T-cell (primary cell): ENCODE data around the gene FAM177B. TPM values are rescaled to one million over a fixed set of nuclear protein-coding genes. Genes with fewer than 3 reads are reported as not detected.

Experiments
- ATAC-seq, 4 experiments: fragments of 200-7000 bp in 3 of 4; fragments of 150-1000 bp in 1 of 4; cut with Tn5 transposase; replicated peaks in 1 of 4; 1 replicate in 3 of 4; 2 replicates in 1 of 4; pipeline ENCODE4 v1.10.0; 2021; ENCODE audit warnings: moderate library complexity in 3 of 4, mild to moderate bottlenecking in 2 of 4, moderate number of reproducible peaks in 1 of 4
- CTCF ChIA-PET, 2 donors: fragments of 300-600 bp; sonication (Branson Sonifier 250); formaldehyde crosslinking; loops; one replicate each; lab custom pipeline; 2022; ENCODE audit warnings: antibody characterized with exemption in 2 of 2; lab: Charles Lee
- POLR2A ChIA-PET, 2 donors: fragments of 300-600 bp; sonication (Branson Sonifier 250); formaldehyde crosslinking; loops; one replicate each; lab custom pipeline; 2022; ENCODE audit warnings: antibody characterized with exemption in 2 of 2; lab: Charles Lee
- DNase-seq, 35 experiments: peaks; one replicate each; pipeline versions ENCODE4 v3.0.0 to v3.0.0-alpha.2; 2013 to 2023
- H3K27ac ChIP-seq: one replicate; pipeline ENCODE4 v1.5.1; 2013; ENCODE audit warnings: low read length
- H3K27me3 ChIP-seq, 2 experiments: replicated peaks in 1 of 2; 1 replicate in 1 of 2; 2 replicates in 1 of 2; pipeline versions ENCODE4 v1.6.1 to v1.7.0; 2013; ENCODE audit warnings: low read length in 1 of 2, mixed read lengths in 1 of 2; ENCODE audit not compliant: control insufficient read depth in 2 of 2, insufficient read depth in 2 of 2; ENCODE audit errors: extremely low read depth in 1 of 2
- H3K36me3 ChIP-seq, 2 donors: 1 replicate in 1 of 2; 2 replicates in 1 of 2; pipeline versions ENCODE4 v1.6.1 to v1.7.0; 2013; ENCODE audit warnings: low read length in 1 of 2; ENCODE audit not compliant: control insufficient read depth in 2 of 2, insufficient read depth in 1 of 2; ENCODE audit errors: extremely low read depth in 1 of 2
- H3K4me1 ChIP-seq, 2 experiments: 1 replicate in 1 of 2; 2 replicates in 1 of 2; pipeline versions ENCODE4 v1.6.1 to v1.7.0; 2013; ENCODE audit warnings: low read length in 2 of 2, mixed read lengths in 1 of 2; ENCODE audit not compliant: insufficient read depth in 2 of 2, control insufficient read depth in 1 of 2; ENCODE audit errors: extremely low read depth in 1 of 2
- H3K4me3 ChIP-seq, 2 donors: 1 replicate in 1 of 2; 2 replicates in 1 of 2; pipeline versions ENCODE4 v1.5.1 to v1.7.0; 2013; ENCODE audit warnings: mild to moderate bottlenecking in 2 of 2, low read length in 1 of 2, moderate library complexity in 1 of 2; ENCODE audit not compliant: control insufficient read depth in 1 of 2; ENCODE audit errors: extremely low read depth in 1 of 2
- H3K9me3 ChIP-seq: 2 replicates; pipeline ENCODE4 v1.7.0; 2013
- H3K27ac Mint-ChIP-seq, 2 donors: one replicate each; pipeline ENCODE4 v1.8.0; 2020 to 2021; ENCODE audit warnings: mild to moderate bottlenecking in 2 of 2, mixed read lengths in 2 of 2
- H3K27me3 Mint-ChIP-seq, 2 donors: one replicate each; pipeline ENCODE4 v1.8.0; 2021 to 2022; ENCODE audit warnings: mixed read lengths in 2 of 2
- H3K36me3 Mint-ChIP-seq: one replicate; pipeline ENCODE4 v1.8.0; 2021; ENCODE audit warnings: mixed read lengths
- H3K4me1 Mint-ChIP-seq, 3 donors: one replicate each; pipeline ENCODE4 v1.8.0; 2020 to 2022; ENCODE audit warnings: mixed read lengths in 3 of 3, mild to moderate bottlenecking in 1 of 3
- H3K4me3 Mint-ChIP-seq, 3 donors: one replicate each; pipeline ENCODE4 v1.8.0; 2020 to 2022; ENCODE audit warnings: mild to moderate bottlenecking in 3 of 3, mixed read lengths in 3 of 3, moderate library complexity in 3 of 3
- H3K9me3 Mint-ChIP-seq, 3 donors: one replicate each; pipeline ENCODE4 v1.8.0; 2020 to 2022; ENCODE audit warnings: mixed read lengths in 3 of 3
- WGBS: methylation state at CpG from one replicate; pipeline ENCODE4 v1.1.5; 2013; ENCODE audit warnings: missing lambda C conversion rate; ENCODE audit not compliant: insufficient coverage; 5-methylcytosine and 5-hydroxymethylcytosine counted together
- total RNA-seq, 35 experiments: library from RNA in 6 of 35; stranded (reverse) in 6 of 35; fragments of 120-200 nt in 1 of 35; gene quantifications; one replicate each; pipeline versions ENCODE4 v1.2.1 to v1.2.4 and lab custom pipeline; 2013 to 2026

FAM177B gene
- total RNA-seq, 5 donors from 2014 or later (not counting 1 experiment from before 2014, with no cell fraction given) = 0.58 to 3.3 (median 0.60) TPM

DNA sequence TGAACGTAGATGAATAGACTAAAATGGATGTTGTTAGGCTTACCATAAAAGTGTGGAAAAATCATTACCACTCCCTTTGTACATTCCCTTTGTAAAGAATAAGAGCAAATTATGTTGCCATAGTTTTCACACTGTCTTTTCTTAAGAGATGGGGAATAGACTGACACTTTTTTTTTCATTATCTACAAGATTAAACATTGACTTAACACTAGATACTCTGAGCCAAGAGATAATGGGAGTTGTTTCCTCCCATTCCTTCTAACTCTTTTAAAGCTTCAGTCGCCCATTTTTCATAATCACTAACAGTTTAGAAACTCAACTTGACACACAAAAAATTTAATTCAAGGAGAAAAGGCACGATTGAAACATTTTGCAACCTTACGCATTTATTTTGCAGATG, 34.8 kb upstream of the FAM177B start:
- H3K36me3 ChIP-seq = peaks cover 0 to 29% of the 10 kb centered on the region in 2 donors
- no peak for DNase-seq
- Mint-ChIP-seq H3K27ac (no peak overlapping the region), H3K27me3 (no peaks in the 10 kb centered on the region), H3K36me3 (peaks cover 49% of the 10 kb centered on the region), H3K4me1 (peaks cover 45 to 51% (median 47%) of the 10 kb centered on the region in 3 donors), H3K4me3 (no peak overlapping the region), H3K9me3 (peaks cover 0 to 7% (median 0%) of the 10 kb centered on the region in 3 donors)
- H3K4me3 ChIP-seq = no peak overlapping the region
- no peak overlapping the region for H3K27ac ChIP-seq
- H3K9me3 ChIP-seq = no peaks in the 10 kb centered on the region
- WGBS = 92% methylated on average over 2 of the region's 4 CpGs
- ChIA-PET CTCF (no interaction called here), POLR2A (no interaction called here)
- H3K27me3 ChIP-seq = no peaks in the 10 kb centered on the region
- ATAC-seq = no peak
- H3K4me1 ChIP-seq = peaks cover 0 to 4% of the 10 kb centered on the region in 2 experiments

DNA sequence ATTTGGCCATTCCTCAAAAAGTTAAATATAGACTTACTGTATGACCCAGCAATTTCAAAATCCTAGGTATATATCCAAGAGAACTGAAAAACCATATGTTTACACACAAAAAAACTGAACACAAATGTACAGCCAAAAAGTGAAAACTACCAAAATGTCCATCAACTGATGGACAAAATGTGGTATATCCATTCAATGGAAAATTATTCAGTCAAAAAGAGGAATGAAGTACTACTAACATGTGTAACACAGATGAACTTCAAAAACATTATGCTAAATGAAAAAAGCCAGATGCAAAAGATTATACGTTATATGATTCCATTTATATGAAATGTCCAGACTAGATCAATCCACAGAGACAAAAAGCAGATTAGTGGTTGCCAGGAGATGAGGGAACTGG, 32.7 kb upstream of the FAM177B start:
- Histone ChIP-seq H3K9me3 (no peaks in the 10 kb centered on the region), H3K27me3 (no peaks in the 10 kb centered on the region), H3K27ac (no peak overlapping the region), H3K4me1 (peaks cover 0 to 4% of the 10 kb centered on the region in 2 experiments), H3K36me3 (peaks cover 0 to 28% of the 10 kb centered on the region in 2 donors), H3K4me3 (no peak overlapping the region)
- ChIA-PET POLR2A (no interaction called here), CTCF (interaction anchor here in 1 of 2 donors (0.6 kb wide), 1 partner anchor 58 kb away, joined by 4 read pairs; no protein-coding TSS in a partner anchor)
- WGBS = no CpG with 5 or more reads among the region's 1 CpG
- Mint-ChIP-seq H3K4me1 (peaks cover 48 to 60% (median 56%) of the 10 kb centered on the region in 3 donors), H3K27me3 (no peaks in the 10 kb centered on the region), H3K4me3 (no peak overlapping the region), H3K9me3 (peaks cover 0 to 7% (median 0%) of the 10 kb centered on the region in 3 donors), H3K36me3 (peaks cover 53% of the 10 kb centered on the region), H3K27ac (no peak overlapping the region)
- no peak for ATAC-seq
- no peak for DNase-seq

DNA sequence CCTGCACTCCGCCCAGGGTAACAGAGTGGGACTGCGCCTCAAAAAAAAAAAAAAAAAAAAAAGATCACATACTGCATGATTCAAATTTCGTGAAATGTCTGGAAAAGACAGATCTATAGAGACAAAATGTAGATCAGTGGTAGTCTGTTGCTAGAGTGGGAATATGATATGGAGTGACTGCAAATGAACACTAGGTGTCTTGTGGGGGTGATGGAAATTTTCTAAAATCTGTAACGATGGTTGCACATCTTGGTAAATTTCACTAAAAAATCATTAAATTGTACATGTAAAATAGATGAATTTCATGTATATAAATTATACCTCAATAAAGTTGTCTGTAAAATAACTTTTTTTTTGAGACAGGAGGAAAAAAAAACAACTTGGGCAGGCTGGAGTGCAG, 30.2 kb upstream of the FAM177B start:
- POLR2A ChIA-PET = no interaction called here
- Mint-ChIP-seq H3K27me3 (no peaks in the 10 kb centered on the region), H3K4me3 (no peak overlapping the region), H3K36me3 (peaks cover 55% of the 10 kb centered on the region), H3K27ac (no peak overlapping the region), H3K4me1 (peaks cover 71 to 75% (median 74%) of the 10 kb centered on the region in 3 donors), H3K9me3 (peaks cover 0 to 7% (median 0%) of the 10 kb centered on the region in 3 donors)
- no peak overlapping the region for H3K27ac ChIP-seq
- peaks cover 6 to 13% of the 10 kb centered on the region in 2 experiments for H3K4me1 ChIP-seq
- H3K27me3 ChIP-seq = no peaks in the 10 kb centered on the region
- H3K4me3 ChIP-seq = no peak overlapping the region
- no peak for ATAC-seq
- no CpG with 5 or more reads among the region's 4 CpGs for whole genome bisulfite sequencing
- peak in 1 of 35 experiments; percentile 8 for DNase-seq
- CTCF ChIA-PET = interaction anchor here in 1 of 2 donors (0.7 kb wide), 1 partner anchor 233 kb away, joined by 5 read pairs; no protein-coding TSS in a partner anchor
- no peaks in the 10 kb centered on the region for H3K9me3 ChIP-seq
- peaks cover 0 to 12% of the 10 kb centered on the region in 2 donors for H3K36me3 ChIP-seq

DNA sequence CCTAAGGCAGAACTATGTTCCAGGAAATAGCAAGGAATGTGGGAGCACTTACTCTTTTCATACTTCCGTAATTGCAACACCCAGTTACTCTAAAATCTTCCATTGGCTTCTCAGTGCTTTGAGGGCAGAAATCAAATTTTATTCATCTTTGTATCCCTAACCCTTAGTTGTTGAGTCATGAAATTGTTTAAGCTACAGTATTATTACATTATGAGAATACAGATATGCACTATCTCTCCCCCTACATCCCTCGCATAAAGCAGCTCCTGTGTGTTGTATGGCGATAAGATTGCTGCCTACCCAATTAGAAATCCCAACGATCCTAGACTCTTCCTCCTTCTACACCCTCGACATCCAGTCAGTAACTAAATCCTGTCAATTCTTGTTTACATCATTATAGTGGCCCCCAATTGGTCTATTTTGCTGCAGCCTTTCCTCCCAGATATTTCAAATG, 27.3 kb upstream of the FAM177B start:
- H3K36me3 Mint-ChIP-seq = peaks cover 32% of the 10 kb centered on the region
- POLR2A ChIA-PET = interaction anchor here in 1 of 2 donors (0.9 kb wide), 1 partner anchor 52 kb away, joined by 4 read pairs; no protein-coding TSS in a partner anchor

DNA sequence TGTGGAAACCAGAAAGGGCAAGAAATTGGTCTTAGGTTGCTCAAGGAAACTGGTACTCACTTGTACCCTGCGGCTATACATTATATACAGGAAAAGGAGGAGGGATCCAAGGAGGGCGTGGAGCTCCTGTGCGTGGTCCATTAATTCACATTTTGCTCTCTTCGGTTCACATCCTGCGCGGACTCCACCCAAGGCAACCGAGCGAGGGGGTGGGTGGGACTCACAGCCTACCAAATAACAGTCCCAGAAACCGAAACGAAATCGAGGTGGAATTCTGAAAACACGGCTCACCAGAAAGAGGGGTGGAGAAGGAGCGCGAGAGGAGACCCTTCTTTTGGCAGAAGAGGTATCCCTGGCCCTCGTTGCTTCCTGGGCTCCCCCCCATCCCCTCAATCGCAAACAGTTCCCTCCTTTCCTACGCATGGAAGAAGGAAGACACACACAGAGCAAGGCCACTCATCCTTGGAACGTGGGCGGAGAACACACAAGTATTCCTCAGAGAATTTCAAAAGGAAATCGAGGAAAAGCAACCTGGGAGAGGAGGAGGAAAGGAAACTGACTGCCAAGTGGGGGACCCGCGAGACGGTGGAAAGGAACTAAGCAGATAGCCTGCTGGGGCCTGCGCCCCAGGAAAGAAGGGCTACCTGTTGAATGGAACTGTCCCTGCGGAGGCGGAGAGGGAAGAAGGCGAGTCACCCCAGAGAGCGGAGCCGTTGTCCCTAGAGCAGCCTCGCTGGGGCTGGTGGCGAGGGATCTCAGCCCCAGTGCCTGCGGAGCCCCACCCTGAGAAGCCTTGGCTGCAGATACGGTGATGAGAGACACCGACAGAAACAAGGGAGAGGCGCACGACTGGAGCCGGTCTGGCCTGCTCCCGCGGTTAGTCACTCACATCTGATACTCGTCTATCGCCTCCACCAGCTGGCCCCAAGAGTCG, 25.4 kb upstream of the FAM177B start:
- H3K4me1 ChIP-seq = peaks cover 11 to 16% of the 10 kb centered on the region in 2 experiments

More for the DNA sequence above, 27.3 kb upstream of the FAM177B start:
- Histone ChIP-seq H3K4me3 (no peak overlapping the region), H3K4me1 (peaks cover 14 to 16% of the 10 kb centered on the region in 2 experiments), H3K36me3 (no peaks in the 10 kb centered on the region), H3K27ac (no peak overlapping the region), H3K27me3 (no peaks in the 10 kb centered on the region), H3K9me3 (no peaks in the 10 kb centered on the region)
- ATAC-seq (no peak), DNase-seq (no peak)
- WGBS = no CpG with 5 or more reads among the region's 5 CpGs
- Mint-ChIP-seq H3K9me3 (no peaks in the 10 kb centered on the region), H3K27me3 (no peaks in the 10 kb centered on the region), H3K4me1 (peaks cover 69 to 70% (median 70%) of the 10 kb centered on the region in 3 donors), H3K27ac (peak overlapping the region in 1 of 2 donors; percentile 48), H3K4me3 (peak overlapping the region; percentile 93 to 99 (median 96))
- CTCF ChIA-PET = no interaction called here

More for the DNA sequence above, 25.4 kb upstream of the FAM177B start:
- ChIA-PET POLR2A (interaction anchor here (0.6 to 1.9 kb wide), 7 partner anchors 47 to 122 kb away, joined by 3 to 9 read pairs (median 4); partner anchors contain the start of gene TAF1A (in 2 of the 2)), CTCF (interaction anchor here in 1 of 2 donors (1.1 to 2.6 kb wide), 3 partner anchors 57 to 91 kb away, joined by 3 to 17 read pairs (median 15); no protein-coding TSS in a partner anchor)
- Mint-ChIP-seq H3K9me3 (no peaks in the 10 kb centered on the region), H3K4me3 (peak overlapping the region; percentile 93 to 99 (median 96)), H3K36me3 (peaks cover 23% of the 10 kb centered on the region), H3K27ac (peak overlapping the region; percentile 99 to 100), H3K27me3 (no peaks in the 10 kb centered on the region), H3K4me1 (peaks cover 57 to 61% (median 59%) of the 10 kb centered on the region in 3 donors)
- ATAC-seq = peak; percentile 21 to 27 (median 24)
- H3K36me3 ChIP-seq = peaks cover 0 to 9% of the 10 kb centered on the region in 2 donors
- H3K9me3 ChIP-seq = no peaks in the 10 kb centered on the region
- H3K4me3 ChIP-seq = peak overlapping the region; percentile 89 to 100
- DNase-seq = peak; percentile 36 to 73 (median 55)
- H3K27ac ChIP-seq = peak overlapping the region; percentile 77
- WGBS = under 1% methylated on average over 22 of the region's 42 CpGs
- H3K27me3 ChIP-seq = no peaks in the 10 kb centered on the region
